Activated CD8-positive, alpha-beta memory T cell treated with anti-CD3 and anti-CD28 coated beads, Interleukin-2, amount 50 U/mL, for 24 hours (primary cell): Measurements from ENCODE around the gene LAMA3.

Experiments used
- DNase-seq: peaks from one replicate; pipeline ENCODE4 v3.0.0-alpha.2; 2020; ENCODE audit errors: extremely low read depth

Gene LAMA3

GRCh38 chr18:23998018-23998417 is 308.8 kb downstream of the LAMA3 start:
- no peak for DNase-seq

GRCh38 chr18:23998820-23999219 is 309.6 kb downstream of the LAMA3 start:
- DNase-seq: no peak

GRCh38 chr18:24000613-24001490 is 311.6 kb downstream of the LAMA3 start:
- DNase-seq: no peak

- DNase-seq: no peak
Observed at GRCh38 chr18:24002479-24002878, 313.2 kb downstream of the LAMA3 start.

GRCh38 chr18:24003288-24003687 is 314.0 kb downstream of the LAMA3 start:
- no peak for DNase-seq

GRCh38 chr18:24003903-24004640 is 314.8 kb downstream of the LAMA3 start:
- no peak for DNase-seq
